Ovary (tissue), 9 donors: ENCODE measurements around the gene C1QL4. TPM values are rescaled to one million over a fixed set of nuclear protein-coding genes. Genes with fewer than 3 reads are reported as not detected.
"Not testable (repeated sequence)": the region's sequence is repeated elsewhere in the genome, so short reads cannot be mapped to it uniquely, and the experiment has no call there.

Experiments used
- DNase-seq, 5 donors: peaks; one replicate each; pipeline ENCODE4 v3.0.0-alpha.2; 2019 to 2020
- H3K27ac ChIP-seq, 2 donors: fragments of 200-600 bp; one replicate each; pipeline versions ENCODE4 v1.5.1 to v1.8.0; 2019 to 2022
- H3K27me3 ChIP-seq: fragments of 200-600 bp; one replicate; pipeline ENCODE4 v1.8.0; 2022
- H3K36me3 ChIP-seq: fragments of 200-600 bp; sonication (generic); one replicate; pipeline ENCODE4 v1.5.1; 2019
- H3K4me1 ChIP-seq: one replicate; pipeline ENCODE4 v1.8.1; 2013; ENCODE audit warnings: mild to moderate bottlenecking, moderate library complexity; ENCODE audit not compliant: insufficient read depth
- H3K4me3 ChIP-seq: fragments of 200-600 bp; sonication (generic); one replicate; pipeline ENCODE4 v1.5.1; 2017
- H3K9me3 ChIP-seq, 2 donors: fragments of 200-600 bp in 1 of 2; sonication (generic) in 1 of 2; one replicate each; pipeline versions ENCODE4 v1.5.1 to v1.8.1; 2013 to 2019; ENCODE audit warnings: mild to moderate bottlenecking in 1 of 2, moderate library complexity in 1 of 2
- CTCF ChIP-seq, 3 donors: fragments of 450-650 bp in 2 of 3; fragments of 200-600 bp in 1 of 3; IDR thresholded peaks; one replicate each; pipeline versions ENCODE4 v1.5.1 to v1.8.0; 2016 to 2022; ENCODE audit warnings: antibody characterized with exemption in 3 of 3, mild to moderate bottlenecking in 1 of 3
- EP300 ChIP-seq: sonication (generic); formaldehyde crosslinking; IDR thresholded peaks from one replicate; pipeline ENCODE4 v1.6.1; 2017; ENCODE audit warnings: antibody characterized with exemption
- POLR2A ChIP-seq: fragments of 450-650 bp; IDR thresholded peaks from one replicate; pipeline ENCODE4 v1.6.1; 2017; ENCODE audit warnings: antibody characterized with exemption, mild to moderate bottlenecking, moderate library complexity
- WGBS, 3 donors: extraction: QIAGEN DNeasy Blood & Tissue Kit in 1 of 3; methylation state at CpG; one replicate each; pipeline versions ENCODE4 v1.1.5 to v1.1.7; 2013 to 2017; 5-methylcytosine and 5-hydroxymethylcytosine counted together
- intact Hi-C, 4 donors: fragments of 100-400 bp; cut with DNase I; formaldehyde crosslinking; loops; one replicate each; pipeline versions ENCODE4 v1.11.0 to v1.15.1; 2022 to 2023
- polyA plus RNA-seq, 2 donors: library from polyadenylated mRNA; stranded (reverse); fragments of 200-250 nt in 1 of 2; fragments of 350-450 nt in 1 of 2; fragmentation: Illumina TruSeq in 1 of 2; extraction: RNeasy Lipid Tissue Mini Kit (QIAGEN cat#74804) in 1 of 2; gene quantifications; one replicate each; pipeline ENCODE4 v1.2.3, GENCODE V29; 2013 to 2014
- total RNA-seq, 7 donors: library from RNA; depleted of rRNA in 2 of 7; stranded (reverse); fragments of >200 nt in 2 of 7; fragmentation: NEBNext Ultra II Directional in 3 of 7; extraction: Animal tissue kit (Norgen Biotek cat#: 25700) in 3 of 7; gene quantifications; one replicate each; pipeline versions ENCODE4 v1.1.0 to v1.2.4, GENCODE V29; 2016 to 2023
- donor health status: DM: no; HTN: no; CAD: no; lungs with moderate emphysema.
- donor health status: DM: no; HTN: no; CAD: no.
- donor health status: Bipolar disorder and iron deficiency.
- donor health status: DM: yes; HTN: yes; CAD: no.
- donor health status: DM: no; HTN: no; CAD: no.
- donor health status: DM: yes; HTN: yes; CAD: no.

Gene C1QL4
- total and polyA plus RNA-seq, 9 donors = not detected

- no peak overlapping the region for H3K4me3 ChIP-seq
- H3K4me1 ChIP-seq = no peaks in the 10 kb centered on the region
- no peaks in the 10 kb centered on the region for H3K27me3 ChIP-seq
- 40 to 52% (median 45%) methylated on average over 6 of the region's 6 CpGs for WGBS, 3 donors
- TF ChIP-seq CTCF (IDR thresholded peaks at IDR 0.05) = no peak
- no peak for TF ChIP-seq EP300
- TF ChIP-seq POLR2A = no peak
- no peak overlapping the region for H3K27ac ChIP-seq
- intact Hi-C loops = loop anchor here in 1 of 4 donors (10.0 kb wide), 1 partner anchor 237 kb away; no protein-coding TSS in a partner anchor
- no peak for DNase-seq
- H3K9me3 ChIP-seq = no peaks in the 10 kb centered on the region
- no peaks in the 10 kb centered on the region for H3K36me3 ChIP-seq
Measured at GRCh38 chr12:49287876-49288275, 49.1 kb downstream of the C1QL4 start.

- TF ChIP-seq CTCF (IDR thresholded peaks at IDR 0.05) = no peak
- TF ChIP-seq POLR2A = no peak
- Histone ChIP-seq H3K4me1 (no peaks in the 10 kb centered on the region), H3K27ac (no peak overlapping the region), H3K9me3 (no peaks in the 10 kb centered on the region), H3K27me3 (no peaks in the 10 kb centered on the region), H3K4me3 (no peak overlapping the region), H3K36me3 (no peaks in the 10 kb centered on the region)
- intact Hi-C loops = loop anchor here in 1 of 4 donors (10.0 kb wide), 1 partner anchor 240 kb away; no protein-coding TSS in a partner anchor
- no peak for DNase-seq
- 73 to 80% (median 79%) methylated on average over 4 of the region's 4 CpGs for WGBS, 3 donors
Measured at GRCh38 chr12:49284672-49285071, 52.3 kb downstream of the C1QL4 start.

GRCh38 chr12:49283541-49284429 lies 53.2 kb downstream of the C1QL4 start:
- no peak for DNase-seq
- 79 to 85% (median 82%) methylated on average over 19 to 25 of the region's 25 CpGs for WGBS, 3 donors
- intact Hi-C loops = loop anchor here in 1 of 4 donors (10.0 kb wide), 1 partner anchor 241 kb away; no protein-coding TSS in a partner anchor
- Histone ChIP-seq H3K36me3 (no peaks in the 10 kb centered on the region), H3K4me1 (no peaks in the 10 kb centered on the region), H3K27me3 (no peaks in the 10 kb centered on the region), H3K4me3 (no peak overlapping the region), H3K27ac (no peak overlapping the region), H3K9me3 (no peaks in the 10 kb centered on the region)
- no peak for TF ChIP-seq CTCF (IDR thresholded peaks at IDR 0.05)
- TF ChIP-seq EP300 = no peak
- TF ChIP-seq POLR2A = no peak

GRCh38 chr12:49282740-49283375 lies 54.1 kb downstream of the C1QL4 start:
- H3K9me3 ChIP-seq, H3K36me3 ChIP-seq, H3K27ac ChIP-seq, H3K27me3 ChIP-seq, DNase-seq, H3K4me3 ChIP-seq, H3K4me1 ChIP-seq: not testable (repeated sequence)
- 78 to 88% (median 86%) methylated on average over 1 to 3 of the region's 6 CpGs for WGBS, 3 donors
- intact Hi-C loops = loop anchor here in 1 of 4 donors (10.0 kb wide), 1 partner anchor 242 kb away; no protein-coding TSS in a partner anchor

Other genes with a start within 250 kb of the C1QL4 start
- gene DHH, start 242.4 kb downstream of the C1QL4 start, total RNA-seq = 1 to 10 TPM in 1 of 7 donors, under 1 TPM in 6; 0.20 to 1.1 (median 0.45) TPM
- 1 to 10 TPM; 1.0 to 1.4 TPM for gene DHH, start 242.4 kb downstream of the C1QL4 start, polyA plus RNA-seq
- 10 to 100 TPM; 66.3 to 95.8 (median 69.5) TPM for gene LMBR1L, start 226.3 kb downstream of the C1QL4 start, total RNA-seq
- gene LMBR1L, start 226.3 kb downstream of the C1QL4 start, polyA plus RNA-seq = 10 to 100 TPM; 63.8 to 65.7 TPM
- gene TUBA1B, start 205.8 kb downstream of the C1QL4 start, total RNA-seq = 100 to 1,000 TPM; 326 to 647 (median 340) TPM
- gene TUBA1B, start 205.8 kb downstream of the C1QL4 start, polyA plus RNA-seq = 100 to 1,000 TPM; 281 to 705 TPM
- 100 to 1,000 TPM; 140 to 247 (median 184) TPM for gene TUBA1A, start 148.1 kb downstream of the C1QL4 start, total RNA-seq
- gene TUBA1A, start 148.1 kb downstream of the C1QL4 start, polyA plus RNA-seq = 100 to 1,000 TPM; 214 to 535 TPM
- gene TUBA1C, start 72.1 kb downstream of the C1QL4 start, total RNA-seq = 100 to 1,000 TPM in 4 of 7 donors, 10 to 100 TPM in 3; 51.9 to 122 (median 101) TPM
- gene TUBA1C, start 72.1 kb downstream of the C1QL4 start, polyA plus RNA-seq = 100 to 1,000 TPM in 1 of 2 donors, 10 to 100 TPM in 1; 81.0 to 179 TPM
- gene PRPH, start 42.0 kb downstream of the C1QL4 start, total RNA-seq = 1 to 10 TPM in 2 of 7 donors, under 1 TPM in 5; 0.15 to 1.8 (median 0.34) TPM
- gene PRPH, start 42.0 kb downstream of the C1QL4 start, polyA plus RNA-seq = 1 to 10 TPM in 1 of 2 donors, under 1 TPM in 1; 0.33 to 1.4 TPM
- gene TROAP, start 13.9 kb downstream of the C1QL4 start, total RNA-seq = 1 to 10 TPM in 3 of 7 donors, under 1 TPM in 3, not detected in 1; 0.36 to 1.6 (median 0.89) TPM
- under 1 TPM; 0.40 to 0.92 TPM for gene TROAP, start 13.9 kb downstream of the C1QL4 start, polyA plus RNA-seq
- 1 to 10 TPM in 1 of 7 donors, under 1 TPM in 4, not detected in 2; 0.37 to 3.4 (median 0.47) TPM for gene DNAJC22, start 9.7 kb upstream of the C1QL4 start, total RNA-seq
- gene DNAJC22, start 9.7 kb upstream of the C1QL4 start, polyA plus RNA-seq = under 1 TPM; 0.30 to 0.58 TPM
- 10 to 100 TPM in 6 of 7 donors, 1 to 10 TPM in 1; 9.1 to 19.7 (median 15.2) TPM for gene SPATS2, start 30.3 kb upstream of the C1QL4 start, total RNA-seq
- gene SPATS2, start 30.3 kb upstream of the C1QL4 start, polyA plus RNA-seq = 10 to 100 TPM; 10.9 to 28.2 TPM
- 1 to 10 TPM in 2 of 7 donors, under 1 TPM in 4, not detected in 1; 0.13 to 5.9 (median 0.77) TPM for gene KCNH3, start 201.8 kb upstream of the C1QL4 start, total RNA-seq
- gene KCNH3, start 201.8 kb upstream of the C1QL4 start, polyA plus RNA-seq = under 1 TPM in 1 of 2 donors, not detected in 1; 0.27 TPM
- gene MCRS1, start 231.0 kb upstream of the C1QL4 start, total RNA-seq = 10 to 100 TPM; 38.5 to 56.2 (median 39.5) TPM
- gene MCRS1, start 231.0 kb upstream of the C1QL4 start, polyA plus RNA-seq = 10 to 100 TPM; 14.7 to 40.3 TPM